ENCODE results near the gene NKTR.

- TF ChIP-seq, protein P1, sequence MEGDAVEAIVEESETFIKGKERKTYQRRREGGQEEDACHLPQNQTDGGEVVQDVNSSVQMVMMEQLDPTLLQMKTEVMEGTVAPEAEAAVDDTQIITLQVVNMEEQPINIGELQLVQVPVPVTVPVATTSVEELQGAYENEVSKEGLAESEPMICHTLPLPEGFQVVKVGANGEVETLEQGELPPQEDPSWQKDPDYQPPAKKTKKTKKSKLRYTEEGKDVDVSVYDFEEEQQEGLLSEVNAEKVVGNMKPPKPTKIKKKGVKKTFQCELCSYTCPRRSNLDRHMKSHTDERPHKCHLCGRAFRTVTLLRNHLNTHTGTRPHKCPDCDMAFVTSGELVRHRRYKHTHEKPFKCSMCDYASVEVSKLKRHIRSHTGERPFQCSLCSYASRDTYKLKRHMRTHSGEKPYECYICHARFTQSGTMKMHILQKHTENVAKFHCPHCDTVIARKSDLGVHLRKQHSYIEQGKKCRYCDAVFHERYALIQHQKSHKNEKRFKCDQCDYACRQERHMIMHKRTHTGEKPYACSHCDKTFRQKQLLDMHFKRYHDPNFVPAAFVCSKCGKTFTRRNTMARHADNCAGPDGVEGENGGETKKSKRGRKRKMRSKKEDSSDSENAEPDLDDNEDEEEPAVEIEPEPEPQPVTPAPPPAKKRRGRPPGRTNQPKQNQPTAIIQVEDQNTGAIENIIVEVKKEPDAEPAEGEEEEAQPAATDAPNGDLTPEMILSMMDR (IDR thresholded peaks at IDR 0.05): no peak
- TF ChIP-seq TCF7L2 (IDR thresholded peaks at IDR 0.05; ENCODE audit: low read depth, low read length): no peak
Measured at GRCh38 chr3:42582474-42583070, 17.9 kb upstream of the NKTR start.

All from Panc1 (cell line).